GM23338 (cell line): Measurements from ENCODE around the gene TBCE. TPM values are rescaled to one million over a fixed set of nuclear protein-coding genes. Genes with fewer than 3 reads are reported as not detected.
A peak's percentile ranks its signal among the peaks of the same experiment; 100 is the strongest.

Experiments used
- ATAC-seq: fragments of 200-7000 bp; cut with Tn5 transposase; 3 replicates; pipeline ENCODE4 v1.9.1; 2020
- DNase-seq: peaks from one replicate; pipeline ENCODE4 v3.0.0-alpha.2; 2015; ENCODE audit warnings: low spot score
- H2AFZ ChIP-seq: fragments of 200-600 bp; sonication (generic); 2 replicates; pipeline ENCODE4 v1.8.0; 2016; ENCODE audit warnings: antibody characterized with exemption, mild to moderate bottlenecking, moderate library complexity
- H3F3A ChIP-seq: fragments of 200-600 bp; sonication (generic); replicated peaks from 2 replicates; pipeline ENCODE4 v1.8.0; 2017; ENCODE audit warnings: antibody characterized with exemption, mixed run types, low read depth
- H3K27ac ChIP-seq: fragments of 200-600 bp; sonication (generic); 2 replicates; pipeline ENCODE4 v1.6.1; 2016; ENCODE audit warnings: low read depth
- H3K27me3 ChIP-seq: fragments of 200-600 bp; sonication (generic); 2 replicates; pipeline ENCODE4 v1.8.0; 2016; ENCODE audit warnings: mild to moderate bottlenecking, mixed run types, moderate library complexity; ENCODE audit not compliant: insufficient read depth
- H3K36me3 ChIP-seq: fragments of 200-600 bp; sonication (generic); 2 replicates; pipeline ENCODE4 v1.8.0; 2016; ENCODE audit warnings: mild to moderate bottlenecking; ENCODE audit not compliant: insufficient read depth
- H3K4me1 ChIP-seq: fragments of 200-600 bp; sonication (generic); 2 replicates; pipeline ENCODE4 v1.8.0; 2016; ENCODE audit warnings: mild to moderate bottlenecking, moderate library complexity; ENCODE audit not compliant: insufficient read depth
- H3K4me2 ChIP-seq: fragments of 200-600 bp; sonication (generic); 2 replicates; pipeline ENCODE4 v1.7.1; 2017; ENCODE audit warnings: mixed run types
- H3K4me3 ChIP-seq: fragments of 200-600 bp; sonication (generic); 2 replicates; pipeline ENCODE4 v1.6.1; 2016; ENCODE audit warnings: mixed run types
- H3K79me2 ChIP-seq: fragments of 200-600 bp; sonication (generic); replicated peaks from 2 replicates; pipeline ENCODE4 v1.8.0; 2017; ENCODE audit warnings: mild to moderate bottlenecking; ENCODE audit not compliant: insufficient read depth
- H3K9me2 ChIP-seq: fragments of 200-600 bp; sonication (generic); 2 replicates; pipeline ENCODE4 v1.8.0; 2017; ENCODE audit not compliant: insufficient read depth
- H4K20me1 ChIP-seq: fragments of 200-600 bp; sonication (generic); replicated peaks from 2 replicates; pipeline ENCODE4 v1.8.0; 2017; ENCODE audit warnings: mild to moderate bottlenecking; ENCODE audit not compliant: insufficient read depth
- H3K27ac Mint-ChIP-seq: 2 replicates; pipeline ENCODE4 v1.8.0; 2020; ENCODE audit warnings: inconsistent platforms, mild to moderate bottlenecking, moderate library complexity, mixed read lengths
- H3K27me3 Mint-ChIP-seq: 3 replicates; pipeline ENCODE4 v1.8.0; 2022; ENCODE audit warnings: low read depth, mild to moderate bottlenecking, moderate library complexity, mixed read lengths, inconsistent platforms; ENCODE audit not compliant: insufficient read depth, poor library complexity
- H3K36me3 Mint-ChIP-seq: 3 replicates; pipeline ENCODE4 v1.8.0; 2021; ENCODE audit warnings: low read depth, mild to moderate bottlenecking, inconsistent platforms, moderate library complexity, mixed read lengths
- H3K4me1 Mint-ChIP-seq: 3 replicates; pipeline ENCODE4 v1.8.0; 2020; ENCODE audit warnings: mild to moderate bottlenecking, inconsistent platforms, mixed read lengths
- H3K4me3 Mint-ChIP-seq: 3 replicates; pipeline ENCODE4 v1.8.0; 2021; ENCODE audit warnings: moderate library complexity, mild to moderate bottlenecking, inconsistent platforms, mixed read lengths
- H3K9me3 Mint-ChIP-seq: 3 replicates; pipeline ENCODE4 v1.8.0; 2020; ENCODE audit warnings: moderate library complexity, mild to moderate bottlenecking, inconsistent platforms, mixed read lengths
- ETS1 ChIP-seq: IDR thresholded peaks from 2 replicates; pipeline ENCODE4 v1.6.1; 2016; ENCODE audit warnings: antibody characterized with exemption
- EZH2 ChIP-seq: fragments of 200-600 bp; sonication (generic); IDR thresholded peaks from one replicate; pipeline ENCODE4 v1.8.0; 2017; ENCODE audit warnings: antibody characterized with exemption, mild to moderate bottlenecking, low read depth; ENCODE audit not compliant: unreplicated experiment
- JUNB ChIP-seq: IDR thresholded peaks from one replicate; pipeline ENCODE4 v1.6.1; 2016; ENCODE audit warnings: antibody characterized with exemption; ENCODE audit not compliant: unreplicated experiment
- NANOG ChIP-seq: IDR thresholded peaks from 2 replicates; pipeline ENCODE4 v1.6.1; 2016; ENCODE audit warnings: antibody characterized with exemption, borderline replicate concordance
- POLR2AphosphoS5 ChIP-seq: IDR thresholded peaks from 2 replicates; pipeline ENCODE4 v1.6.1; 2016; ENCODE audit warnings: antibody characterized with exemption, low read depth
- REST ChIP-seq: IDR thresholded peaks from one replicate; pipeline ENCODE4 v1.6.1; 2018; ENCODE audit warnings: antibody characterized with exemption; ENCODE audit not compliant: unreplicated experiment
- ZNF462 ChIP-seq: fragments of 250-450 bp; sonication (Bioruptor Pico); IDR thresholded peaks from 2 replicates; pipeline ENCODE4 v1.5.0; 2020; ENCODE audit warnings: mild to moderate bottlenecking, moderate library complexity
- polyA plus RNA-seq: library from polyadenylated mRNA; unstranded; fragments of >200 nt; fragmentation: Nextera tagmentation; extraction: Ambion mirVana; gene quantifications from 2 replicates; pipeline ENCODE4 v1.2.1, GENCODE V29; 2016
- total RNA-seq: library from RNA; depleted of rRNA; stranded (reverse); fragments of >200 nt; shearing (Covaris generic); gene quantifications from 2 replicates; pipeline ENCODE4 v1.2.3, GENCODE V29; 2014

Gene TBCE
- total and polyA plus RNA-seq, 2 experiments from 2014 or later = 42.7 to 64.8 TPM

- Mint-ChIP-seq H3K27ac (no peak overlapping the region), H3K4me1 (peaks cover 3% of the 10 kb centered on the region; the same call in 1 of the 3 replicates), H3K9me3 (no peaks in the 10 kb centered on the region), H3K36me3 (peaks cover 10% of the 10 kb centered on the region; the same call in 2 of the 3 replicates), H3K4me3 (no peak overlapping the region), H3K27me3 (peaks cover 7% of the 10 kb centered on the region)
- no peak for DNase-seq
- TF ChIP-seq POLR2AphosphoS5 = no peak
- H3K36me3 ChIP-seq = no peaks in the 10 kb centered on the region
- no peak overlapping the region for H2AFZ ChIP-seq
- no peaks in the 10 kb centered on the region for H3K27me3 ChIP-seq
- no peaks in the 10 kb centered on the region for H3F3A ChIP-seq
- H3K4me2 ChIP-seq = no peak overlapping the region
- no peak overlapping the region for H3K4me3 ChIP-seq
- peaks cover 7% of the 10 kb centered on the region; the same call in 1 of the 2 replicates for H4K20me1 ChIP-seq
- H3K4me1 ChIP-seq = peaks cover 5% of the 10 kb centered on the region
- H3K9me2 ChIP-seq = no peaks in the 10 kb centered on the region
- peak overlapping the region; percentile 66; the same call in 1 of the 2 replicates for H3K27ac ChIP-seq
- H3K79me2 ChIP-seq = peaks cover 31% of the 10 kb centered on the region
- ATAC-seq = no peak
These were observed 35.4 kb downstream of the TBCE start for GRCh38 chr1:235402457-235403200.

GRCh38 chr1:235403593-235403992 is 36.4 kb downstream of the TBCE start:
- Histone ChIP-seq H3K27ac (peak overlapping the region; percentile 66; the same call in 1 of the 2 replicates), H3K4me2 (no peak overlapping the region), H3K36me3 (no peaks in the 10 kb centered on the region), H3K9me2 (no peaks in the 10 kb centered on the region), H4K20me1 (peaks cover 5% of the 10 kb centered on the region; the same call in 1 of the 2 replicates), H3F3A (no peaks in the 10 kb centered on the region), H3K79me2 (peaks cover 21% of the 10 kb centered on the region), H2AFZ (no peak overlapping the region), H3K27me3 (no peaks in the 10 kb centered on the region), H3K4me3 (no peak overlapping the region), H3K4me1 (peaks cover 5% of the 10 kb centered on the region)
- no peak for DNase-seq
- Mint-ChIP-seq H3K4me1 (peaks cover 3% of the 10 kb centered on the region; the same call in 1 of the 3 replicates), H3K36me3 (peaks cover 10% of the 10 kb centered on the region; the same call in 2 of the 3 replicates), H3K9me3 (no peaks in the 10 kb centered on the region), H3K27me3 (peaks cover 7% of the 10 kb centered on the region), H3K4me3 (no peak overlapping the region), H3K27ac (no peak overlapping the region)
- ATAC-seq = no peak
- TF ChIP-seq REST (no peak), ETS1 (no peak), JUNB (no peak), NANOG (no peak), POLR2AphosphoS5 (no peak), EZH2 (no peak), ZNF462 (CRISPR knock-in tag) (no peak)
